Smooth muscle cell (in vitro differentiated cells): Measurements from ENCODE around the gene CORIN. TPM values are rescaled to one million over a fixed set of nuclear protein-coding genes. Genes with fewer than 3 reads are reported as not detected.

ENCODE experiments used
- DNase-seq: peaks from one replicate; lab custom pipeline; 2025; ENCODE audit not compliant: unreplicated experiment; lab: John Stamatoyannopoulos, UW
- H2AFZ ChIP-seq: fragments of 200-600 bp; sonication (generic); 2 replicates; pipeline ENCODE4 v1.6.0; 2016; ENCODE audit warnings: antibody characterized with exemption, low read depth, mild to moderate bottlenecking
- H3F3A ChIP-seq: fragments of 200-600 bp; sonication (generic); 2 replicates; pipeline ENCODE4 v1.6.0; 2017; ENCODE audit warnings: antibody characterized with exemption, low read depth
- H3K27ac ChIP-seq: fragments of 200-600 bp; sonication (generic); 2 replicates; pipeline ENCODE4 v1.5.1; 2016; ENCODE audit warnings: low read depth, mild to moderate bottlenecking
- H3K27me3 ChIP-seq: fragments of 200-600 bp; sonication (generic); 2 replicates; pipeline ENCODE4 v1.6.1; 2016; ENCODE audit warnings: low read depth, mild to moderate bottlenecking
- H3K36me3 ChIP-seq: fragments of 200-600 bp; sonication (generic); 2 replicates; pipeline ENCODE4 v1.5.1; 2016; ENCODE audit warnings: low read depth
- H3K4me1 ChIP-seq: fragments of 200-600 bp; sonication (generic); 2 replicates; pipeline ENCODE4 v1.5.1; 2016; ENCODE audit warnings: low read depth
- H3K4me2 ChIP-seq: fragments of 200-600 bp; sonication (generic); 2 replicates; pipeline ENCODE4 v1.6.0; 2016; ENCODE audit warnings: mild to moderate bottlenecking
- H3K4me3 ChIP-seq: fragments of 200-600 bp; sonication (generic); 2 replicates; pipeline ENCODE4 v1.5.1; 2016; ENCODE audit warnings: mild to moderate bottlenecking
- H3K79me2 ChIP-seq: fragments of 200-600 bp; sonication (generic); 2 replicates; pipeline ENCODE4 v1.6.0; 2016; ENCODE audit warnings: low read depth, mild to moderate bottlenecking
- H3K9ac ChIP-seq: fragments of 200-600 bp; sonication (generic); 2 replicates; pipeline ENCODE4 v1.6.0; 2016; ENCODE audit warnings: low read depth
- H3K9me3 ChIP-seq: fragments of 200-600 bp; sonication (generic); replicated peaks from 2 replicates; pipeline ENCODE4 v1.5.1; 2016; ENCODE audit warnings: low read depth
- H4K20me1 ChIP-seq: fragments of 200-600 bp; sonication (generic); 2 replicates; pipeline ENCODE4 v1.6.0; 2016; ENCODE audit warnings: low read depth
- WGBS: methylation state at CpG from one replicate; pipeline ENCODE4 v1.1.7; 2016; ENCODE audit warnings: low lambda C conversion rate; 5-methylcytosine and 5-hydroxymethylcytosine counted together
- polyA plus RNA-seq: library from polyadenylated mRNA; unstranded; fragments of >200 nt; fragmentation: Nextera tagmentation; extraction: Ambion mirVana; gene quantifications from 2 replicates; pipeline ENCODE4 v1.2.1, GENCODE V29; 2016
- total RNA-seq: library from RNA; depleted of rRNA; stranded (reverse); fragments of >200 nt; gene quantifications from 2 replicates; pipeline ENCODE4 v1.2.3, GENCODE V29; 2014
- TF ChIP-seq, protein P1 (sequence below): fragments of 200-600 bp; sonication (generic); IDR thresholded peaks from 2 replicates; pipeline ENCODE4 v1.5.1; 2017; ENCODE audit warnings: borderline replicate concordance, mild to moderate bottlenecking, antibody characterized with exemption; ENCODE audit not compliant: insufficient read depth, poor library complexity, severe bottlenecking

The CORIN gene
- total and polyA plus RNA-seq, 2 experiments from 2014 or later, result 0.27 to 1.8 TPM

DNA sequence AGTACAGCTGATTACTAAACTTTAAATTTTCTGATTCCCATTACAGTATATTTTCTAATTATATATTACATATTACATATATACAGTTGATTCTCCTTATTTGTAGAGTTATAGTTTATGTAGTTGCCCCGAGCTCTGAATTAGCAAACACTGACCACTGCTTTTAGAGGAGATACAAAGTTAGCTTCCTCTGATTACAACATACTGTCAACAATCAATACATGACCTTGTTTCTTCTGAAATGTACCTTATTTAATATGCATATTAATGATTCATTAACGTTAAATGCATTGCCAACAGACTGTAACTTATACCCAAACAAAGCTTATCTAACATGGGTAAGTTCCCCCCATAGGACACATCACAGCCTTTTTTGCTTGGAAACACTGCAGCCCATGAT is 271.3 kb downstream of the CORIN start:
- Histone ChIP-seq H3K79me2 (no peaks in the 10 kb centered on the region), H3K4me2 (no peak overlapping the region), H3K9me3 (no peaks in the 10 kb centered on the region), H4K20me1 (no peaks in the 10 kb centered on the region), H2AFZ (no peak overlapping the region), H3K4me1 (no peaks in the 10 kb centered on the region), H3K4me3 (no peak overlapping the region), H3K36me3 (no peaks in the 10 kb centered on the region), H3K9ac (no peak overlapping the region), H3K27me3 (no peaks in the 10 kb centered on the region), H3K27ac (no peak overlapping the region), H3F3A (no peaks in the 10 kb centered on the region)
- TF ChIP-seq, protein P1, sequence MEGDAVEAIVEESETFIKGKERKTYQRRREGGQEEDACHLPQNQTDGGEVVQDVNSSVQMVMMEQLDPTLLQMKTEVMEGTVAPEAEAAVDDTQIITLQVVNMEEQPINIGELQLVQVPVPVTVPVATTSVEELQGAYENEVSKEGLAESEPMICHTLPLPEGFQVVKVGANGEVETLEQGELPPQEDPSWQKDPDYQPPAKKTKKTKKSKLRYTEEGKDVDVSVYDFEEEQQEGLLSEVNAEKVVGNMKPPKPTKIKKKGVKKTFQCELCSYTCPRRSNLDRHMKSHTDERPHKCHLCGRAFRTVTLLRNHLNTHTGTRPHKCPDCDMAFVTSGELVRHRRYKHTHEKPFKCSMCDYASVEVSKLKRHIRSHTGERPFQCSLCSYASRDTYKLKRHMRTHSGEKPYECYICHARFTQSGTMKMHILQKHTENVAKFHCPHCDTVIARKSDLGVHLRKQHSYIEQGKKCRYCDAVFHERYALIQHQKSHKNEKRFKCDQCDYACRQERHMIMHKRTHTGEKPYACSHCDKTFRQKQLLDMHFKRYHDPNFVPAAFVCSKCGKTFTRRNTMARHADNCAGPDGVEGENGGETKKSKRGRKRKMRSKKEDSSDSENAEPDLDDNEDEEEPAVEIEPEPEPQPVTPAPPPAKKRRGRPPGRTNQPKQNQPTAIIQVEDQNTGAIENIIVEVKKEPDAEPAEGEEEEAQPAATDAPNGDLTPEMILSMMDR, result no peak
- WGBS, result 87% methylated on average over 2 of the region's 2 CpGs
- DNase-seq, result no peak

DNA sequence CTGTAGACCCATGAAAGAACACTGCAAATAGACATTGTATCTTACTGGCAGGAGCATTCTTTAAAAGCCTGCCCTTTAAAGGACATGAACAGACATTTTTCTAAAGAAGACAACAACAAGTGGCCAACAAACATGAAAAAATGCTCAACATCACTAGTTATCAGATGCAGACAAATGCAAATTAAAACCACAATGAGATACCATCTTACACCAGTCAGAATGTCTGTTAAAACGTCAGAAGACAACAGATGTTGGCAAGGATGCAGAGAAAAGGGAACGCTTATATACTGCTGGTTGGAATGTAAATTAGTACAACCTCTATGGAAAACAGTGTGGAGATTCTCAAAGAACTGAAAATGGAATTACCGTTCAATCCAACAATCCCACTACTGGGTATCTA is 275.6 kb downstream of the CORIN start:
- TF ChIP-seq, protein P1, result no peak
- H3K27me3 ChIP-seq, result no peaks in the 10 kb centered on the region
- WGBS, result 52% methylated on average over 3 of the region's 3 CpGs
- no peaks in the 10 kb centered on the region for H4K20me1 ChIP-seq
- no peak overlapping the region for H3K9ac ChIP-seq
- H3K4me2 ChIP-seq, result no peak overlapping the region
- no peak for DNase-seq
- no peaks in the 10 kb centered on the region for H3K9me3 ChIP-seq
- no peaks in the 10 kb centered on the region for H3K4me1 ChIP-seq
- H3F3A ChIP-seq, result no peaks in the 10 kb centered on the region
- no peak overlapping the region for H2AFZ ChIP-seq
- H3K79me2 ChIP-seq, result no peaks in the 10 kb centered on the region
- no peak overlapping the region for H3K4me3 ChIP-seq
- no peaks in the 10 kb centered on the region for H3K36me3 ChIP-seq
- peak overlapping the region; percentile 11 for H3K27ac ChIP-seq

DNA sequence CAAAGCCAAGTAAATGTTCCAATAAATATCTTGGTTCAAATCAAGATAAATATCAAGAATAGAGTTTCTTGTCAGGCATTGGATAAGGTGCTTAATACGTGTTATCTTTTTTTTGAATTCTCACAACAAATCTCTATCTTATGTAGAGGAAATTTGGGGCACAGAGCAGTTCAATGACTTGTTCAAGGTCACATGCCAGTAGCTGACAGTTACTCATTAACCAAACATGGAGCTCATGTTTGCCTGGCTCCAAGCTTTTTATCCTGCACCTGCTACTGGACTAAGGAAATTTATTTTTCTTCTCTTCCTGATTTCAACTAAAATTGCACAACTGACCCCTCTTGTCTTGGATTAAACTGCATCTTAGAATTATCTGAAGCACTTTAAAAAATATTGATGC is 276.5 kb downstream of the CORIN start:
- DNase-seq, result no peak
- 83% methylated on average over 1 of the region's 1 CpG for WGBS
- H3K36me3 ChIP-seq, result no peaks in the 10 kb centered on the region

DNA sequence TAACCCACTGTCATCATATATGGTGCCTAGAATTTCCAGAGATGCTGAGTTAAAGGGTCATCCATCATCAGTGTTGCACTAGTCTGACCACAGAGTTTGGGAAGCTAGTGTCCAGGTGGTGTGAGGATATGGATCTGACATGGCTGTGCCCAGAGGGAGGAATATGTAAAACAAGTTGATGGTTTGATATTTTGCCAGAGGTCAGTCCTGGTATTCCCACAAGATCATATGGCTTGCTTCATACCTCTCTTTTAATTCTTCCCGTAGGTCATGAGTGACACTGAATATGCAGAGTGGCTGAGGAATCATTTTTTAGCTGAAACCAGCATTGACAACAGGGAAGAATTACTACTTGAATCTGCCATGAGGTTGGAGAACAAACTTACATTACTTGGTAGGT is 277.2 kb downstream of the CORIN start:
- H3K79me2 ChIP-seq, result no peaks in the 10 kb centered on the region
- no peaks in the 10 kb centered on the region for H3K36me3 ChIP-seq
- H3F3A ChIP-seq, result no peaks in the 10 kb centered on the region
- no peaks in the 10 kb centered on the region for H3K27me3 ChIP-seq
- H3K9ac ChIP-seq, result no peak overlapping the region
- no peak overlapping the region for H3K27ac ChIP-seq
- TF ChIP-seq, protein P1, result no peak
- no peaks in the 10 kb centered on the region for H3K4me1 ChIP-seq
- 86% methylated on average over 1 of the region's 1 CpG for WGBS
- H3K4me2 ChIP-seq, result no peak overlapping the region
- no peaks in the 10 kb centered on the region for H3K9me3 ChIP-seq
- no peak overlapping the region for H3K4me3 ChIP-seq
- H4K20me1 ChIP-seq, result no peaks in the 10 kb centered on the region
- no peak for DNase-seq
- H2AFZ ChIP-seq, result no peak overlapping the region

More for the DNA sequence above, 276.5 kb downstream of the CORIN start:
- TF ChIP-seq, protein P1, result no peak
- H2AFZ ChIP-seq, result no peak overlapping the region
- no peaks in the 10 kb centered on the region for H4K20me1 ChIP-seq
- no peaks in the 10 kb centered on the region for H3K79me2 ChIP-seq
- H3K4me2 ChIP-seq, result no peak overlapping the region
- H3K4me3 ChIP-seq, result no peak overlapping the region
- H3K4me1 ChIP-seq, result no peaks in the 10 kb centered on the region
- H3F3A ChIP-seq, result no peaks in the 10 kb centered on the region
- H3K27me3 ChIP-seq, result no peaks in the 10 kb centered on the region
- H3K27ac ChIP-seq, result no peak overlapping the region
- no peak overlapping the region for H3K9ac ChIP-seq
- no peaks in the 10 kb centered on the region for H3K9me3 ChIP-seq
